Thymus (tissue), 11 donors: ENCODE results near the gene KRT33B. TPM values are rescaled to one million over a fixed set of nuclear protein-coding genes. Genes with fewer than 3 reads are reported as not detected.
A peak's percentile ranks its signal among the peaks of the same experiment; 100 is the strongest.
"Not testable (repeated sequence)": the region's sequence is repeated elsewhere in the genome, so short reads cannot be mapped to it uniquely, and the experiment has no call there.

Experiments
- DNase-seq, 9 donors: peaks; one replicate each; pipeline ENCODE4 v3.0.0-alpha.2; 2013; ENCODE audit warnings: low spot score in 9 of 9, low read depth in 6 of 9, missing footprints in 1 of 9
- H3K27ac ChIP-seq, 2 donors: one replicate each; pipeline ENCODE4 v1.5.1; 2013; ENCODE audit warnings: control low read depth in 1 of 2, low read depth in 1 of 2, low read length in 1 of 2, mild to moderate bottlenecking in 1 of 2, moderate library complexity in 1 of 2
- H3K27me3 ChIP-seq, 2 donors: one replicate each; pipeline ENCODE4 v1.5.1; 2013; ENCODE audit warnings: low read length in 1 of 2; ENCODE audit not compliant: control insufficient read depth in 2 of 2, insufficient read depth in 1 of 2
- H3K36me3 ChIP-seq, 2 donors: one replicate each; pipeline ENCODE4 v1.5.1; 2013; ENCODE audit warnings: low read length in 1 of 2, mild to moderate bottlenecking in 1 of 2, moderate library complexity in 1 of 2; ENCODE audit not compliant: control insufficient read depth in 2 of 2, insufficient read depth in 2 of 2
- H3K4me1 ChIP-seq, 2 donors: one replicate each; pipeline ENCODE4 v1.5.1; 2013; ENCODE audit warnings: low read length in 2 of 2; ENCODE audit not compliant: control insufficient read depth in 2 of 2, insufficient read depth in 2 of 2
- H3K4me3 ChIP-seq, 2 donors: one replicate each; pipeline ENCODE4 v1.5.1; 2013; ENCODE audit warnings: low read length in 2 of 2, control low read depth in 1 of 2, mild to moderate bottlenecking in 1 of 2
- H3K9me3 ChIP-seq, 2 donors: one replicate each; pipeline ENCODE4 v1.5.1; 2013; ENCODE audit warnings: low read length in 1 of 2, mild to moderate bottlenecking in 1 of 2; ENCODE audit not compliant: control insufficient read depth in 2 of 2, insufficient read depth in 1 of 2
- WGBS: extraction: QIAGEN DNeasy Blood & Tissue Kit; methylation state at CpG from one replicate; pipeline ENCODE4 v1.1.7; 2013; 5-methylcytosine and 5-hydroxymethylcytosine counted together
- polyA plus RNA-seq: library from polyadenylated mRNA; stranded (reverse); fragments of 200-250 nt; gene quantifications from one replicate; pipeline ENCODE4 v1.2.3, GENCODE V29; 2013
- total RNA-seq: library from RNA; stranded (reverse); fragments of 120-200 nt; gene quantifications from one replicate; pipeline ENCODE4 v1.2.4, GENCODE V29; 2013
- donor health status: healthy.

KRT33B gene
- total and polyA plus RNA-seq, 2 donors = 1.7 to 6.1 TPM

DNA sequence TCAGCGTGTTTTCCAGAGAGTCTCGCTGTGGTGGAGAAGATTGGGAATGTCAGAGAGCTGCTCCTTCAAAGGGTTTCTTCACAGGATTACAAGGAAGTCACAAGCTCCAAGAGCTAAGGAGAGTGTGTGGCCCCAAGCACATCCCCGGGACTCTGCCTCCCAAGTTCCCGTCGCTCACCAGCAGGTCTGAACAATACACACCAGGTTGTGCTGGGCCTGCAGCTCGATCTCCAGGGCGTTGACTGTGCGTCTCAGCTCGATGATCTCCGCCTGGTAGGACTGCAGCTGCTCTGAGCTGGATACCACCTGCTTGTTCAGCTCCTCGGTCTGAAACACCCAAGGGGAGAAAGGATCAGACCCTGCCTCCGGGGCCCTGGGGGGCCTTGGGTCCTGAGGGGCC, 25.4 kb upstream of the KRT33B start:
- not testable (repeated sequence) for H3K4me3 ChIP-seq, DNase-seq, H3K9me3 ChIP-seq, H3K27me3 ChIP-seq, H3K36me3 ChIP-seq, H3K4me1 ChIP-seq
- 83% methylated on average over 12 of the region's 12 CpGs for WGBS
- peak overlapping the region in 1 of 2 donors; percentile 26 for H3K27ac ChIP-seq

DNA sequence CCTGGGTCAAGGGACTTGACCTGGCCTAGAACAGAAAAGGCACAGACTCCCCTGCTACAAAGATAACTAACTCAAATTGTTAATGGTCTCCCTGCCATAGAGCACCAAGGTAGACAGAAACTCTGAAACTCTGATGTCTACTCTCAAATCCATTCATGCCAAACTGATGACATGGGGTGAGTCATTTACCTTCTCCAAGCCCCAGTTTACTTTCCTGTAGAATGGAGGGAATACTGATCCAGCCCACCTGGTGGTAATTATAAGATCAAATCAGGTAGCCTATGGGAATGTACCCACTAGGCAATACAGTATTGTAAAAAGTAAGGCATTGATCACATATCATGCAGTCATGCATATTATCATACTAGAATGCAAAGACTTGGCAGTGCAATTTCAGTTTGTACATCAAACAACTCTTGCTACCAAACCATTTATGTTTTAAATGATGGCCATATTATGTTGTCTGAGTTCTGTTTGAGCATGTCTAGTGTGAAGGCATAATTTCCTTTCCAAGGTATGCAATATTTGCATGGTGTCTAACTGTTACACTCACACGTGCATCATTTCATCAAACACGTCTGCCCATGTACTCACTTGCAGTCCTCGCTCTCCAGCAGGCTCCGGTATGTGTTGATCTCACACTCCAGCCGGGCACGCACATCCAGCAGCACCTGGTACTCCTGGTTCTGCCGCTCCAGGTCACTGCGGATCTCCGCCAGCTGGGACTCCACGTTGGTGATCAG, 24.8 kb upstream of the KRT33B start:
- DNase-seq = peak in 1 of 9 donors; percentile 4
- H3K9me3 ChIP-seq = no peaks in the 10 kb centered on the region
- WGBS = 92% methylated on average over 10 of the region's 10 CpGs
- H3K27me3 ChIP-seq = no peaks in the 10 kb centered on the region
- no peaks in the 10 kb centered on the region for H3K36me3 ChIP-seq
- peaks cover 0 to 7% of the 10 kb centered on the region in 2 donors for H3K4me1 ChIP-seq
- no peak overlapping the region for H3K4me3 ChIP-seq
- H3K27ac ChIP-seq = peak overlapping the region in 1 of 2 donors; percentile 17

DNA sequence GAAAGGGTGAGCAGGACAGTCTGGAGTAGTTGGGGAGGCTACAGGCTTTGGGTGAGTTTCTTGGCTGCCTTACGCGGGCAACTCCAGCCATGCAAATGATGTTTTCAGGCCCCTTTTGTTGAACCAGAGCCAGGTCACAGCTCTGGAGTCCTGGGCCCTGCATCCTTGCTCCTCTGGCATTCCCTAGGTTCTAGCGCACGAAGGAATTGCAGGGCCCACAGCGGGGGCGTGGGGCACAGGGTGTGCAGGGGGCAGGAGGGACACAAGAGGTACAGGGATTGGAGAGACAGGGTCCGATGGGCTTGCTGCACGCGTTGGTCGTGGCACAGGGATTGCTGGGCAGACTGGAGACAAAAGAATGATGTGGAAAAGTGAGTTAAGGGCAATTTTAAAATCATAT, 24.2 kb upstream of the KRT33B start:
- Histone ChIP-seq H3K27ac (no peak overlapping the region), H3K4me3 (no peak overlapping the region), H3K36me3 (no peaks in the 10 kb centered on the region), H3K4me1 (peaks cover 0 to 7% of the 10 kb centered on the region in 2 donors), H3K9me3 (no peaks in the 10 kb centered on the region), H3K27me3 (no peaks in the 10 kb centered on the region)
- WGBS = 94% methylated on average over 10 of the region's 10 CpGs
- DNase-seq = no peak

DNA sequence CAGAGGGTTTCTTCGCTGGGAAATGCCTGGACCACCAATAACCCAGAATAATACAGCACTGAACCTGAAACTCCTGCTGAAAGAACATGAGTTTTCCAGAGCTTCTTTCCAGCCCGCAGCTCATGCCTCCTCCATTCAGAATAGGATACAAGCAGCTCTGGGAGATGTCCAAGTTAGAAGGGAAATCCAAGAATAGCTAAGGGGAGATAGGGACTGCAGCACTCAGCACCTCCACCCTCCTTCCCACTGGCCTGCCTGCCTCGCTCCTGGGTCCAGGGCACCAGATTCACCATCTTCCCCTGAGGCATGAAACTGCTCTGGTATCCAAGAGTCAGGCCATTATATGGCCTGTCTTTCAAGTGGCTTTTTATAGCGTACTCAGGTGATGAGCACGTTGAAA, 23.7 kb upstream of the KRT33B start:
- H3K27ac ChIP-seq = peak overlapping the region in 1 of 2 donors; percentile 3
- no peaks in the 10 kb centered on the region for H3K27me3 ChIP-seq
- H3K4me1 ChIP-seq = peaks cover 0 to 7% of the 10 kb centered on the region in 2 donors
- H3K36me3 ChIP-seq = no peaks in the 10 kb centered on the region
- H3K4me3 ChIP-seq = no peak overlapping the region
- 86% methylated on average over 5 of the region's 5 CpGs for whole genome bisulfite sequencing
- H3K9me3 ChIP-seq = no peaks in the 10 kb centered on the region
- no peak for DNase-seq

DNA sequence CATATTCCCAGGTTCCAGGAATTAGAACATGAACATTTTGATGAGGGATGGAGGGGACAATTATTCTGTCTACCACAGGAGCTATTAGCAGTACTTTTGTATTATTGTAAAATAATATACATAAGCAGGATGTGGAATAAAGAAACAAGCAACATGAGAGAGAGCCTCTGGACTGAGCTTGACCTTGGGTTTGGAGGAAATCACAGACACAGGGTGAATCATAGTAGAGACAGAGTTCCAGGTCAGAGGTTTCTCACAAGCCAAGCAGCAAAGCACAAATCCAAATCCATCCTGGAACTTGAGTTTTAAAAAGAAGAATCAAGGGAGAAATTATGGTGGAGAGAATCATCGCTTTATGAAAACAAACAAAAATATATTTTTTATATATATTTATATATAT, 22.7 kb upstream of the KRT33B start:
- DNase-seq = no peak
- H3K27ac ChIP-seq = no peak overlapping the region
- peaks cover 0 to 7% of the 10 kb centered on the region in 2 donors for H3K4me1 ChIP-seq
- H3K4me3 ChIP-seq = no peak overlapping the region
- no peaks in the 10 kb centered on the region for H3K36me3 ChIP-seq
- no peaks in the 10 kb centered on the region for H3K9me3 ChIP-seq
- no peaks in the 10 kb centered on the region for H3K27me3 ChIP-seq
- WGBS = 98% methylated on average over 1 of the region's 1 CpG

DNA sequence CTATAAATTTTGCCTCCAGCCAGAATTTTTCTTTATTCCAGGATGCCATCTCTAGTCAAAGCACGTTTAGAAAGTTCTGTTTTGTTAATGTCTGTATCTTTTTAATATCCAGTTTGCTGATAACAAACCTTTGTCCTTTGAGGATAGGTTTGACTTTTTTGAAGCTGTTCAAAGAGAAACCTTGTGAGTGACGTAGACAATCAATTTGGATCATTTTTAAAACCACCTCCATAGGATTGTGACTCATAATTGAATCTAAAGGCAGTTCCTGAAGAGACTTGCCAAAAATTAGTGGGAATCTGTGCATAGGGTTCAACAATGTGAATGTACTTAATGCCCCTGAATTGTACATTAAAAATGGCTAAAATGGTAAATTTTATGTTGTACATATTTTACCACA, 21.9 kb upstream of the KRT33B start:
- no peaks in the 10 kb centered on the region for H3K27me3 ChIP-seq
- H3K4me1 ChIP-seq = peaks cover 0 to 7% of the 10 kb centered on the region in 2 donors
- no peak overlapping the region for H3K4me3 ChIP-seq
- DNase-seq = no peak
- H3K36me3 ChIP-seq = no peaks in the 10 kb centered on the region
- H3K9me3 ChIP-seq = no peaks in the 10 kb centered on the region
- H3K27ac ChIP-seq = no peak overlapping the region
- 79% methylated on average over 2 of the region's 2 CpGs for WGBS

DNA sequence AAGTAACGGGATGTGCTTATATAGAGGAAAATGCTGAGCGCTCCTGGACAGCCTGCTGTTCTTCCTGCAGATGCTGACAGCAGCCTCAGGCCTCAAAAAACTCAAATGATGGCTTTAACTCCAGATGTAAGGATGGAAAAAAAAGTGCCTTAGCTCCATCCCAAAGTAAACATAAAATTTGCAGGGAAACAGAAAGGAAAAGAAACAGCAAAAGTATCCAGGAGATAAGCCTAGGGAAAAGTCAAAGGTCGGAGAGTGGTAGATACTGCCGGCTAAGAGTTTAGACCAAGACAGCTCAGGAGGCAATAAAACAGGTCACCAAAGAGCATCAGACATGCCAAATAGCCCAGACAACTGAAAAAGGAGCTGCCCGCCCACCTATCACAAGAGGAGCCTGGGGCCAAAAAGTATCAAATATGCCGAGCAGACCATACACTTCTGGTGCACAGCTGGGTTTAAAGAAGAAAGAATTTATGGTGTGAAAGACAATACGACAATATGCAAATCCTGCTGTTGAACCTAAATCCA, 20.9 kb upstream of the KRT33B start:
- DNase-seq = no peak
- Histone ChIP-seq H3K4me3 (no peak overlapping the region), H3K4me1 (peaks cover 0 to 3% of the 10 kb centered on the region in 2 donors), H3K9me3 (no peaks in the 10 kb centered on the region), H3K36me3 (no peaks in the 10 kb centered on the region), H3K27ac (no peak overlapping the region), H3K27me3 (no peaks in the 10 kb centered on the region)
- 66% methylated on average over 7 of the region's 7 CpGs for WGBS

DNA sequence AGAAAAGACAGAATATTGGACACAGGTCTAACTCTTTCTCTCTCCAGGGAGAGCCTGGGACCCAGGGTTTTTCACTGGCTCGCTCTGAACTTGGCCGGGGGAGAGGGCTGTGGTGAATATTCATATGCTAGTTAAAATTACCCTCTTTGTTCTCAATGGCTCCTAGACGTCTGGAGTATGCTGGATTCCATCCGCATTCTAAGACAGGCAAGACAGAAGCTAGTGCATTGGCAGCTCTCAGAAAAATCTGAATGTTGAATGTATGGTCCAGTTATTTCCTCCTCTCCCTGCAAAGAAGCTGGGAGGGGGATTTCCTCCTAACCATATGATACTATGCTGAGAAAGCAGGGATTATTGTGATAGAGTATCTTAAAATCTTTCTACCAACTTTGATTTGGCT, 18.1 kb upstream of the KRT33B start:
- Histone ChIP-seq H3K9me3 (no peaks in the 10 kb centered on the region), H3K36me3 (no peaks in the 10 kb centered on the region), H3K27me3 (no peaks in the 10 kb centered on the region), H3K27ac (no peak overlapping the region), H3K4me1 (no peaks in the 10 kb centered on the region), H3K4me3 (no peak overlapping the region)
- 83% methylated on average over 4 of the region's 4 CpGs for WGBS
- DNase-seq = no peak

DNA sequence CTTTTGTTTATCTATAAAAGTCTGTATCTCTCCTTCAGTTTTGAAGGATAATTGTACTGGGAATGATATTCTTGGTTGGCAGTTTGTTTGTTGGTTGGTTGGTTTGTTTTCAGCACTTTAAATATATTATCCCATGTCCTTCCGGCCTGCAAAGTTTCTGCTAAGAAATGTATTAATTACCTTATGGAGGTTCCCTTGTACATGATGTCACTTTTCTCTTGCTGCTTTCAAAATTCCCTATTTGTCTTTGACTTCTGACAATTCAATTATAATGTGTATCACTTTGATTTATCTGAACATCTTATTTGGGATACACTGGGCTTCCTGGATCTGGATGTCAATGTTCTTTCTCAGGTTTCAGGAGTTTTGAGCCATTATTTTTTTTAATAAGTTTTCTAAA, 16.6 kb upstream of the KRT33B start:
- Histone ChIP-seq H3K9me3 (no peaks in the 10 kb centered on the region), H3K4me3 (no peak overlapping the region), H3K36me3 (no peaks in the 10 kb centered on the region), H3K4me1 (no peaks in the 10 kb centered on the region), H3K27ac (no peak overlapping the region), H3K27me3 (no peaks in the 10 kb centered on the region)
- DNase-seq = no peak
- WGBS = 100% methylated on average over 1 of the region's 1 CpG
